ENCODE measurements around the gene FUBP1.
"Not testable (repeated sequence)": the region's sequence is repeated elsewhere in the genome, so short reads cannot be mapped to it uniquely, and the experiment has no call there.

The FUBP1 gene

GRCh38 chr1:77991638-77992037, 12.8 kb upstream of the FUBP1 start:
- no peak overlapping the region for H3K4me3 ChIP-seq (ENCODE audit: low read depth, low read length)
- no peak for DNase-seq (ENCODE audit: low read depth)

- no peak for DNase-seq (ENCODE audit: low read depth)
- H3K4me3 ChIP-seq (ENCODE audit: low read depth, low read length): no peak overlapping the region
Measured at GRCh38 chr1:77990629-77991204, 11.8 kb upstream of the FUBP1 start.

GRCh38 chr1:77989744-77990143, 10.9 kb upstream of the FUBP1 start:
- no peak overlapping the region for H3K4me3 ChIP-seq (ENCODE audit: low read depth, low read length)
- DNase-seq (ENCODE audit: low read depth): no peak

- no peak overlapping the region for H3K4me3 ChIP-seq (ENCODE audit: low read depth, low read length)
- DNase-seq (ENCODE audit: low read depth): no peak
Measured at GRCh38 chr1:77987919-77988318, 9.0 kb upstream of the FUBP1 start.

GRCh38 chr1:77986810-77987209, 7.9 kb upstream of the FUBP1 start:
- DNase-seq (ENCODE audit: low read depth): no peak
- H3K4me3 ChIP-seq (ENCODE audit: low read depth, low read length): no peak overlapping the region

GRCh38 chr1:77984629-77985028, 5.8 kb upstream of the FUBP1 start:
- DNase-seq (ENCODE audit: low read depth): no peak
- no peak overlapping the region for H3K4me3 ChIP-seq (ENCODE audit: low read depth, low read length)

GRCh38 chr1:77983997-77984355, 5.1 kb upstream of the FUBP1 start:
- H3K4me3 ChIP-seq (ENCODE audit: low read depth, low read length): no peak overlapping the region
- no peak for DNase-seq (ENCODE audit: low read depth)

GRCh38 chr1:77983352-77983996, 4.6 kb upstream of the FUBP1 start:
- not testable (repeated sequence) for H3K4me3 ChIP-seq (ENCODE audit: low read depth, low read length); DNase-seq (ENCODE audit: low read depth)

- DNase-seq (ENCODE audit: low read depth): peak; percentile 83
- peak overlapping the region; percentile 86 for H3K4me3 ChIP-seq (ENCODE audit: low read depth, low read length)
Measured at GRCh38 chr1:77978293-77978968, 441 bp downstream of the FUBP1 start.

- peak overlapping the region; percentile 86 for H3K4me3 ChIP-seq (ENCODE audit: low read depth, low read length)
- no peak for DNase-seq (ENCODE audit: low read depth)
Measured at GRCh38 chr1:77977989-77978292, 931 bp downstream of the FUBP1 start.

GRCh38 chr1:77976433-77977076, 2.3 kb downstream of the FUBP1 start:
- H3K4me3 ChIP-seq (ENCODE audit: low read depth, low read length): peak overlapping the region; percentile 86
- no peak for DNase-seq (ENCODE audit: low read depth)

GRCh38 chr1:77975907-77976306, 3.0 kb downstream of the FUBP1 start:
- no peak for DNase-seq (ENCODE audit: low read depth)
- H3K4me3 ChIP-seq (ENCODE audit: low read depth, low read length): peak overlapping the region; percentile 86

- peak overlapping the region; percentile 86 for H3K4me3 ChIP-seq (ENCODE audit: low read depth, low read length)
- no peak for DNase-seq (ENCODE audit: low read depth)
Measured at GRCh38 chr1:77975386-77975785, 3.5 kb downstream of the FUBP1 start.

GRCh38 chr1:77972080-77972479, 6.8 kb downstream of the FUBP1 start:
- no peak for DNase-seq (ENCODE audit: low read depth)
- no peak overlapping the region for H3K4me3 ChIP-seq (ENCODE audit: low read depth, low read length)

- DNase-seq (ENCODE audit: low read depth): no peak
- no peak overlapping the region for H3K4me3 ChIP-seq (ENCODE audit: low read depth, low read length)
Measured at GRCh38 chr1:77970192-77970591, 8.7 kb downstream of the FUBP1 start.

- no peak overlapping the region for H3K4me3 ChIP-seq (ENCODE audit: low read depth, low read length)
- no peak for DNase-seq (ENCODE audit: low read depth)
Measured at GRCh38 chr1:77966291-77966690, 12.6 kb downstream of the FUBP1 start.

- H3K4me3 ChIP-seq (ENCODE audit: low read depth, low read length): no peak overlapping the region
- no peak for DNase-seq (ENCODE audit: low read depth)
Measured at GRCh38 chr1:77961392-77961791, 17.5 kb downstream of the FUBP1 start.

GRCh38 chr1:77958850-77959249, 20.0 kb downstream of the FUBP1 start:
- H3K4me3 ChIP-seq (ENCODE audit: low read depth, low read length): no peak overlapping the region
- DNase-seq (ENCODE audit: low read depth): no peak

GRCh38 chr1:77958391-77958790, 20.5 kb downstream of the FUBP1 start:
- no peak overlapping the region for H3K4me3 ChIP-seq (ENCODE audit: low read depth, low read length)
- DNase-seq (ENCODE audit: low read depth): no peak

- H3K4me3 ChIP-seq (ENCODE audit: low read depth, low read length): no peak overlapping the region
- DNase-seq (ENCODE audit: low read depth): no peak
Measured at GRCh38 chr1:77956464-77956863, 22.4 kb downstream of the FUBP1 start.

- no peak overlapping the region for H3K4me3 ChIP-seq (ENCODE audit: low read depth, low read length)
- no peak for DNase-seq (ENCODE audit: low read depth)
Measured at GRCh38 chr1:77955709-77956108, 23.2 kb downstream of the FUBP1 start.

Data from skeletal muscle cell (primary cell).